ENCODE data around the gene RNF151. TPM values are rescaled to one million over a fixed set of nuclear protein-coding genes. Genes with fewer than 3 reads are reported as not detected.

Gene RNF151
- total RNA-seq, 2 experiments from 2014 or later, result not detected

- H3K27ac ChIP-seq (ENCODE audit: low read depth, low read length, poor library complexity, severe bottlenecking), result peak overlapping the region; percentile 80
- no peaks in the 10 kb centered on the region for H3K9me3 ChIP-seq (ENCODE audit: low read length)
- H3K4me1 ChIP-seq (ENCODE audit: insufficient read depth, low read length, poor library complexity, severe bottlenecking), result peaks cover 29% of the 10 kb centered on the region
- peaks cover 14% of the 10 kb centered on the region for H4K20me1 ChIP-seq (ENCODE audit: insufficient read depth, low read length)
- BruUV-seq (replicated peaks), result TSS peak; percentile 84
- H3K4me2 ChIP-seq (ENCODE audit: low read length), result peak overlapping the region; percentile 72
- TF ChIP-seq CTCF (conservative IDR thresholded peaks at IDR 0.05; ENCODE audit: low read length) (no peak), EZH2phosphoT487 (IDR thresholded peaks at IDR 0.05; ENCODE audit: borderline replicate concordance, low read depth, low read length) (no peak)
- no peaks in the 10 kb centered on the region for H3K9me2 ChIP-seq (ENCODE audit: insufficient read depth, low read length)
- peaks cover 62% of the 10 kb centered on the region for H3K36me3 ChIP-seq (ENCODE audit: insufficient read depth, low read length)
- peak overlapping the region; percentile 82 for H3K4me3 ChIP-seq (ENCODE audit: low read depth, low read length, poor library complexity, severe bottlenecking)
- POLR2A ChIA-PET, result interaction anchor here (0.9 to 1.6 kb wide), 3 partner anchors 23 to 183 kb away, joined by 5 to 11 read pairs (median 6); partner anchors contain the start of genes NUBP2, SPSB3 and SYNGR3
- CTCF ChIA-PET (ENCODE audit: unreplicated experiment), result interaction anchor here (0.6 kb wide), 1 partner anchor 57 kb away, joined by 3 read pairs; no protein-coding TSS in a partner anchor
- H2AFZ ChIP-seq (ENCODE audit: low read length), result peak overlapping the region; percentile 6; the same call in 1 of the 2 replicates
- peaks cover 49% of the 10 kb centered on the region for H3K79me2 ChIP-seq (ENCODE audit: insufficient read depth, low read depth, low read length)
- DNase-seq (ENCODE audit: low spot score), result peak; percentile 33
- intact Hi-C loops (cut with micrococcal nuclease; ENCODE audit: unreplicated experiment), result loop anchor here (2.0 kb wide), 1 partner anchor 27 kb away; no protein-coding TSS in a partner anchor
These were observed 1.2 kb upstream of the RNF151 start for GRCh38 chr16:1965396-1966001.

DNA sequence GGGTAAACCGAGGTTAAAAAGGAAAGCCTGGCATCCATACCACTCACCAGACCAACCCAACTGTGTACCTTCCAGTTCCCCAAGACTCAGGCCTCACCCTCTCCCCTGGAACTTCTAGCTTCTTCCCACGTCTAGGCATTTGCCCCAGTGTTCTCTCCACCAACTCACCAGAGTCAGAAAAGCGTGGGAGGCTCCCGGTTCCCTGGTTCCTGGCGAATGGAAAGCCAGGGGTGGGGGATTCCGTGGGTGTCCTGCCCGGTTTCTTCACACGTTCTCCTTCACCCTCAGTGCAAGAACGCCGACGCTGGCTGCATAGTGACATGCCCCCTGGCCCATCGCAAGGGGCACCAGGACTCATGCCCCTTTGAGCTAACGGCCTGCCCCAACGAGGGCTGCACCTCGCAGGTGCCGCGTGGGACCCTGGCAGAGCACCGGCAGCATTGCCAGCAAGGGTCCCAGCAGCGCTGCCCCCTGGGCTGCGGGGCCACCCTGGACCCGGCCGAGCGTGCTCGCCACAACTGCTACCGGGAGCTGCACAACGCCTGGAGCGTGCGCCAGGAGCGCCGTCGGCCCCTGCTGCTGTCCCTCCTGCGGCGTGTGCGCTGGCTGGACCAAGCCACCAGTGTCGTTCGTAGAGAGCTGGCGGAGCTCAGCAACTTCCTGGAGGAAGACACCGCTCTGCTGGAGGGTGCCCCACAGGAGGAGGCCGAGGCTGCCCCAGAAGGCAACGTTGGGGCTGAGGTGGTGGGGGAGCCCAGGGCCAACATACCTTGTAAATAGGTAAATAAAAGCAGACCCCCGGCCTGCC lies 1.7 kb downstream of the RNF151 start:
- intact Hi-C loops (cut with micrococcal nuclease; ENCODE audit: unreplicated experiment), result no loop called here
- peaks cover 53% of the 10 kb centered on the region for H3K79me2 ChIP-seq (ENCODE audit: insufficient read depth, low read depth, low read length)
- CTCF ChIA-PET (ENCODE audit: unreplicated experiment), result no interaction called here
- H3K4me2 ChIP-seq (ENCODE audit: low read length), result no peak overlapping the region
- TF ChIP-seq EZH2phosphoT487 (IDR thresholded peaks at IDR 0.05; ENCODE audit: borderline replicate concordance, low read depth, low read length), result no peak
- TF ChIP-seq CTCF (conservative IDR thresholded peaks at IDR 0.05; ENCODE audit: low read length), result no peak
- H3K4me3 ChIP-seq (ENCODE audit: low read depth, low read length, poor library complexity, severe bottlenecking), result no peak overlapping the region
- H2AFZ ChIP-seq (ENCODE audit: low read length), result no peak overlapping the region
- no peak for DNase-seq (ENCODE audit: low spot score)
- no peak overlapping the region for H3K27ac ChIP-seq (ENCODE audit: low read depth, low read length, poor library complexity, severe bottlenecking)
- POLR2A ChIA-PET, result no interaction called here
- H3K9me3 ChIP-seq (ENCODE audit: low read length), result no peaks in the 10 kb centered on the region
- peaks cover 34% of the 10 kb centered on the region for H3K36me3 ChIP-seq (ENCODE audit: insufficient read depth, low read length)
- H3K9me2 ChIP-seq (ENCODE audit: insufficient read depth, low read length), result no peaks in the 10 kb centered on the region
- H4K20me1 ChIP-seq (ENCODE audit: insufficient read depth, low read length), result peaks cover 7% of the 10 kb centered on the region
- peaks cover 18% of the 10 kb centered on the region for H3K4me1 ChIP-seq (ENCODE audit: insufficient read depth, low read length, poor library complexity, severe bottlenecking)
- no TSS peak for BruUV-seq (replicated peaks)

All from OCI-LY7 (cell line).